Lung (tissue), 12 donors: ENCODE measurements around the gene IL1B. TPM values are rescaled to one million over a fixed set of nuclear protein-coding genes. Genes with fewer than 3 reads are reported as not detected.

Experiments used
- ATAC-seq: fragments of 200-7000 bp; cut with Tn5 transposase; one replicate; pipeline ENCODE4 v1.9.1; 2020; ENCODE audit warnings: moderate number of reproducible peaks; ENCODE audit not compliant: insufficient read depth, low FRiP score
- DNase-seq, 3 donors: peaks; one replicate each; pipeline ENCODE4 v3.0.0-alpha.2; 2013 to 2017
- H3K27ac ChIP-seq, 2 donors: one replicate each; pipeline ENCODE4 v1.5.1; 2013; ENCODE audit warnings: mild to moderate bottlenecking in 2 of 2, moderate library complexity in 2 of 2, control low read depth in 1 of 2, inconsistent platforms in 1 of 2, low read depth in 1 of 2, low read length in 1 of 2
- H3K27me3 ChIP-seq, 3 donors: one replicate each; pipeline ENCODE4 v1.5.1; 2013; ENCODE audit warnings: low read length in 2 of 3; ENCODE audit not compliant: control insufficient read depth in 3 of 3, insufficient read depth in 3 of 3
- H3K36me3 ChIP-seq, 4 donors: one replicate each; pipeline ENCODE4 v1.5.1; 2013; ENCODE audit warnings: low read length in 4 of 4, mild to moderate bottlenecking in 1 of 4, moderate library complexity in 1 of 4; ENCODE audit not compliant: control insufficient read depth in 4 of 4, insufficient read depth in 4 of 4
- H3K4me1 ChIP-seq, 5 donors: one replicate each; pipeline ENCODE4 v1.5.1; 2013; ENCODE audit warnings: low read length in 5 of 5, mild to moderate bottlenecking in 2 of 5, moderate library complexity in 1 of 5; ENCODE audit not compliant: control insufficient read depth in 5 of 5, insufficient read depth in 5 of 5
- H3K4me3 ChIP-seq: one replicate; pipeline ENCODE4 v1.5.1; 2013; ENCODE audit warnings: mild to moderate bottlenecking, control low read depth, moderate library complexity
- H3K9ac ChIP-seq, 2 donors: one replicate each; pipeline ENCODE4 v1.5.1; 2013; ENCODE audit warnings: low read length in 2 of 2, control low read depth in 1 of 2; ENCODE audit not compliant: insufficient read depth in 1 of 2
- H3K9me3 ChIP-seq, 4 donors: one replicate each; pipeline ENCODE4 v1.5.1; 2013; ENCODE audit warnings: low read length in 3 of 4, mild to moderate bottlenecking in 1 of 4, moderate library complexity in 1 of 4; ENCODE audit not compliant: control insufficient read depth in 4 of 4, insufficient read depth in 3 of 4
- CTCF ChIP-seq: IDR thresholded peaks from 2 replicates; pipeline ENCODE4 v1.5.1; 2012; ENCODE audit warnings: mild to moderate bottlenecking; ENCODE audit errors: control extremely low read depth, extremely low read depth
- WGBS, 2 donors: extraction: QIAGEN DNeasy Blood & Tissue Kit; methylation state at CpG; one replicate each; pipeline ENCODE4 v1.1.7; 2013; 5-methylcytosine and 5-hydroxymethylcytosine counted together
- polyA plus RNA-seq, 2 donors: library from polyadenylated mRNA; stranded (reverse); fragments of 200-250 nt; gene quantifications; one replicate each; pipeline ENCODE4 v1.2.1, GENCODE V29; 2013
- total RNA-seq, 2 donors: library from RNA; depleted of rRNA in 1 of 2; stranded (reverse); fragments of >200 nt in 1 of 2; gene quantifications; one replicate each; pipeline ENCODE4 v1.2.1, GENCODE V29; 2014 to 2021
- donor health status: control.
- donor health status: control.
- donor health status: Bipolar disorder and iron deficiency.
- donor health status: healthy.
- donor health status: DM: yes; HTN: yes; CAD: no.

Gene IL1B
- total and polyA plus RNA-seq, 4 donors: 3.8 to 482 (median 13.2) TPM

DNA sequence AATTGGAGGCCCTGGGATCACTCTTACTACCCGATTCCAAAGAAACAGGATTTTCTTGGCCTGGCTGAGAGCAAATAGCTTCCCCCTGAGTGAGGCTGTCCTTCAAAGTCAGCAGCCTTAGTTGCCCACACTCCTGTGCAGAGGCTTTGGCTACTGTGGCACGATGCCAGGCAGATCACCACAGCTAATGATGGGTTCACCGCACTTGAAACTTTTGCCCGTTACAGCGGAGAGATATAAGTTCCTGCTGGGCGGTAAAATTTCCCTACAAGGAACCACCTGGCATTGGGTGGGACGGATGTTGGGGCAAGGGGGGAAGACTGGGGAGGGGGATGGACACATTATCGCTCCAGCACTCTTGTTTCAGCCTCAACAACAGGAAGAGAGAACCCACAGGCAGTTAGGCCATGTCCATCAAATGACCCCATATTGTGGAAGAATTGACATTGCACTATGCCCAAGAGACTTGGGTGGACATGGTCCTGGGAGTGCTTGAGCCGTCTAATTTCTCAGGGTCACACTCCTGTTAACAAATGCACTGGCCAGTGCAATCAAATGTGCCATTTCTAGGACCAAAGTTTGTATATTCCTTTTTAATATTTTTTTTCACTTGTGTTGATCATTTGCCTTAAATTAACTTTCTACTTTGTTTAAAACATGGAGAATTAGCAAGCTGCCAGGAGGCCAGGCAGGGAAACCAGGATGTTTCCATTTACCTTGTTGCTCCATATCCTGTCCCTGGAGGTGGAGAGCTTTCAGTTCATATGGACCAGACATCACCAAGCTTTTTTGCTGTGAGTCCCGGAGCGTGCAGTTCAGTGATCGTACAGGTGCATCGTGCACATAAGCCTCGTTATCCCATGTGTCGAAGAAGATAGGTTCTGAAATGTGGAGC lies 4.4 kb downstream of the IL1B start:
- 49 to 72% methylated on average over 15 of the region's 15 CpGs for WGBS, 2 donors
- no peaks in the 10 kb centered on the region for H3K27me3 ChIP-seq
- no peaks in the 10 kb centered on the region for H3K9me3 ChIP-seq
- DNase-seq (no peak), ATAC-seq (no peak)
- no peak for TF ChIP-seq CTCF
- no peak overlapping the region for H3K9ac ChIP-seq
- H3K27ac ChIP-seq: no peak overlapping the region
- no peaks in the 10 kb centered on the region for H3K36me3 ChIP-seq
- no peak overlapping the region for H3K4me3 ChIP-seq
- peaks cover 0 to 6% (median 0%) of the 10 kb centered on the region in 5 donors for H3K4me1 ChIP-seq

GRCh38 chr2:112831513-112831845 lies 5.1 kb downstream of the IL1B start:
- no peak overlapping the region for H3K27ac ChIP-seq
- H3K27me3 ChIP-seq: no peaks in the 10 kb centered on the region
- H3K36me3 ChIP-seq: no peaks in the 10 kb centered on the region
- no peak overlapping the region for H3K4me3 ChIP-seq
- 24 to 28% methylated on average over 2 of the region's 2 CpGs for WGBS, 2 donors
- ATAC-seq: no peak
- no peak for TF ChIP-seq CTCF
- H3K9me3 ChIP-seq: no peaks in the 10 kb centered on the region
- no peak for DNase-seq
- H3K9ac ChIP-seq: no peak overlapping the region
- peaks cover 0 to 6% (median 0%) of the 10 kb centered on the region in 5 donors for H3K4me1 ChIP-seq

- ATAC-seq: no peak
- Histone ChIP-seq H3K4me1 (peaks cover 0 to 6% (median 0%) of the 10 kb centered on the region in 5 donors), H3K27ac (no peak overlapping the region), H3K36me3 (no peaks in the 10 kb centered on the region), H3K4me3 (no peak overlapping the region), H3K9ac (no peak overlapping the region), H3K9me3 (no peaks in the 10 kb centered on the region), H3K27me3 (no peaks in the 10 kb centered on the region)
- TF ChIP-seq CTCF: no peak
- no peak for DNase-seq
- 74% methylated on average over 5 of the region's 5 CpGs for WGBS, 2 donors
Observed at GRCh38 chr2:112830682-112831512, 5.7 kb downstream of the IL1B start.
